H1 (cell line): ENCODE data around the gene DLX5. TPM values are rescaled to one million over a fixed set of nuclear protein-coding genes. Genes with fewer than 3 reads are reported as not detected.

Experiments
- BRCA1 ChIP-seq: IDR thresholded peaks from 2 replicates; pipeline ENCODE4 v1.6.1; 2012; ENCODE audit warnings: low read depth, low read length, improper control_type of control experiment
- CHD2 ChIP-seq: IDR thresholded peaks from 2 replicates; pipeline ENCODE4 v1.6.1; 2012; ENCODE audit warnings: low read length, improper control_type of control experiment
- JUND ChIP-seq: IDR thresholded peaks from 2 replicates; pipeline ENCODE4 v1.6.1; 2011; ENCODE audit warnings: mild to moderate bottlenecking, improper control_type of control experiment, low read length
- RNF2 ChIP-seq: fragments of 200-900, 300-1000 bp; sonication (generic); IDR thresholded peaks from 2 replicates; pipeline ENCODE4 v1.7.1; 2016; ENCODE audit warnings: borderline replicate concordance, low read depth, mild to moderate bottlenecking, antibody characterized with exemption, low read length; ENCODE audit not compliant: poor library complexity, severe bottlenecking; ENCODE audit errors: missing control alignments
- TEAD4 ChIP-seq: IDR thresholded peaks from 2 replicates; pipeline ENCODE4 v1.6.1; 2012; ENCODE audit warnings: low read depth, low read length, inconsistent platforms, mixed read lengths
- polyA plus RNA-seq, 7 experiments: library from polyadenylated mRNA; depleted of rRNA in 3 of 7; stranded (reverse) in 5 of 7; unstranded in 2 of 7; fragments of >200 nt in 5 of 7; fragments of 200-250 nt in 2 of 7; gene quantifications; 1 replicate in 5 of 7; 2 replicates in 1 of 7; 4 replicates in 1 of 7; pipeline versions ENCODE4 v1.2.1 to v1.2.3, GENCODE V29; 2011 to 2013; ENCODE audit warnings: missing spikeins in 2 of 7, mixed read lengths in 2 of 7
- total RNA-seq: library from RNA; stranded (reverse); fragmentation: NEBNext Ultra II Directional; extraction: Animal tissue kit (Norgen Biotek cat#: 25700); gene quantifications from 2 replicates; pipeline ENCODE4 v1.2.1, GENCODE V29; 2021

DLX5 gene
- total and polyA plus RNA-seq, 2 of the 8 experiments (the other 6 are each of a cell fraction or from before 2014, with no cell fraction given) = not detected

DNA sequence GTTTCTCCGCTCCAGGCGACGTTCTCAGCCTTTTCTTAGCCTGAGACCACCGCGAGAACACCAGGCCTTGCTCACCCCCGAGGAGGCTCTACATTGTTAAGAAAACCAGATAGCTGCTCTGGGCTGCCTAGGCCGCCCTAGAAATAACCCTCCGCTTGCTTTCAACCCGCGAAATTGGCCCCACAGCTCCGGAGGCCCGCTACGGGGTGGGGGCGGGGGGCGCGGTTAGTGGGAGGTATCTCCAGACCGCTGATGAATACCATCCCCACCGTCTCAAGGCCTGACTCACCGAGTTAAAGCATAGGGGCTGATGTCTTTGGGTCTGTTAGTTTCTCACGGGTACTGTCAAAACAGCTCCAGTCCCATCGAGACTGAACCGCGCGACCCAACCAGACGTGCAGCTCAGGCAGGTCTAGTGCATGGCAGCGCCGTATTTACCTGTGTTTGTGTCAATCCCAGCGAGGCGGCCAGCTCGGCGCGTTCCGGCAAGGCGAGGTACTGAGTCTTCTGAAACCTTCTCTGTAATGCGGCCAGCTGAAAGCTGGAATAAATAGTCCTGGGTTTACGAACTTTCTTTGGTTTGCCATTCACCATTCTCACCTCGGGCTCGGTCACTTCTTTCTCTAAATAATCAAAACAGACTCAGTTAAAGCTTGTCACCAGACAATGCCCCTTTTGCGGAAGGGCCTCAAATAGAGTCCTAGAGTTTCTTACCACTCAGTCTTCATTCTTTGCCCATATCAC, 2.7 kb downstream of the DLX5 start (continued):
- TF ChIP-seq TEAD4 = no peak
- TF ChIP-seq BRCA1 = no peak
- TF ChIP-seq RNF2 = peak; percentile 47
- TF ChIP-seq CHD2 = no peak
- no peak for TF ChIP-seq JUND
